Measurements from ENCODE around the gene CAMK1D.
A peak's percentile ranks its signal among the peaks of the same experiment; 100 is the strongest.
"Not testable (repeated sequence)": the region's sequence is repeated elsewhere in the genome, so short reads cannot be mapped to it uniquely, and the experiment has no call there.

Gene CAMK1D

GRCh38 chr10:12720217-12720981 lies 371.1 kb downstream of the CAMK1D start:
- DNase-seq (ENCODE audit: low read depth in 3 of 3) = peak in 1 of 3 experiments; percentile 52

- no peak for DNase-seq (ENCODE audit: low read depth in 3 of 3)
Observed at GRCh38 chr10:12721334-12721733, 372.0 kb downstream of the CAMK1D start.

- DNase-seq (ENCODE audit: low read depth in 3 of 3) = no peak
Observed at GRCh38 chr10:12723220-12723619, 373.9 kb downstream of the CAMK1D start.

DNA sequence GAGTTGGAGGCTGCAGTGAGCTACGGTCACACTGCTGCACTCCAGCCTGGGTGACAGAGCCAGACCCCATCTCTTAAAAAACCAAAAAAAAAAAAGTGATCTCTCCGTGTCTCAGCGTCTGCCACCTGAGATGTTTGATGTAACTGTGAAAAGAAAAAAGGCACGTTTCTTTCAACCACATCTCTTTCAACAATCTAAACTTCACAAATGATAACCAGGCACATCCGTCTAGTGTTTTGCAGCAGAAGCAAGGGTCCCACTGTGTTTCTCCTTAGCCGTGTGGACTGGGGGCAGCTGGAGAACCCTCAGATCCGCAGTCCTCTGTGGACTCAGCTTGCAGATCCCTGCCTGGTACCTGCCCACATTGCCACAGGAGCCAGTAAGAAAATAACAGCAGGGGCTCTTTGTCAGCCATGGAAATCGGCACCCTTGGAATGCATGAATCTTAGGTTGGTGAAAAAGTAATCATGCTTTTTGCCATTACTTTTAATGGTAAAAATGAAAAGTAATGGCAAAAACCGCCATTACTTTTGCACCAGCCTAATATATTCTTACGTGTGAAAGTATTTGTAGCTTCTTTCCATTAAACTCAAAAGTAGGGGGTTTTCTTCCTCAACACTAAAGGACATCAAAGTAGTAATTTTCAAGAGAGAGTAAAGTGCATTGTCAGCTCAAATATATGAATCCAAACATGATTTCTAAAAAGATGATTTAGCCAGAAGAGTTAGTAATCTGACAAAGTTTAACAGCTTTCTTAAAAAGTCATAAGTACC lies 375.6 kb downstream of the CAMK1D start:
- no peak for DNase-seq (ENCODE audit: low read depth in 3 of 3)

DNA sequence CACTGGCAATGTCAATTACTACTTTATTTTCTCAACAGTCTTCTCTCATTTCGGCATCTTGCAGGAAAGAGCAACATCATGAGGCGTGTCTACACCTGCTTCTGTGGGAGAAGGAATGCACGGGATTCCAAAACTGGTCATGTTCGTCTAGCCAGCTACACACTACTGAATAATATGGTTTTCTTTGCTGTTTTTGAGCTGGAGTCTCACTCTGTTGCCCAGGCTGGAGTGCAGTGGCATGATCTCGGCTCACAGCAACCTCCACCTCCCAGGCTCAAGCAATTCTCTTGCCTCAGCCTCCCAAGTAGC lies 376.2 kb downstream of the CAMK1D start:
- not testable (repeated sequence) for DNase-seq (ENCODE audit: low read depth in 3 of 3)

- peak in 1 of 3 experiments; percentile 13 for DNase-seq (ENCODE audit: low read depth in 3 of 3)
Observed at GRCh38 chr10:12726971-12727831, 377.9 kb downstream of the CAMK1D start.

DNA sequence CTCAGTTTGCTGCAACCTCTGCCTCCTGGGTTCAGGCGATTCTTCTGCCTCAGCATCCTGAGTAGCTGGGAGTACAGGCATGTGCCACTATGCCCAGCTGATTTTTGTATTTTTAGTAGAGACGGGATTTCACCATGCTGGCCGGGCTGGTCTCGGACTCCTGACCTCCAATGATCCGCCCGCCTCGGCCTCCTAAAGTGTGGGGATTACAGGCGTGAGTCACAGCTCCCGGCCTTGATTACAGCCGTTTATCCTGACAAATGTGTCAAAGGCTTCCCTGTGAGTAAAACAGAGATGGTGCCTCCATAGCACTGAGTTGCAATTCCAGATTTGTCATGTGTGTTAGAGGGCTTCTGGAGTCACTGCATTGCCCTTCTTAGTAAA lies 378.5 kb downstream of the CAMK1D start:
- DNase-seq (ENCODE audit: low read depth in 3 of 3) = no peak

- no peak for DNase-seq (ENCODE audit: low read depth in 3 of 3)
Observed at GRCh38 chr10:12728494-12728893, 379.1 kb downstream of the CAMK1D start.

DNA sequence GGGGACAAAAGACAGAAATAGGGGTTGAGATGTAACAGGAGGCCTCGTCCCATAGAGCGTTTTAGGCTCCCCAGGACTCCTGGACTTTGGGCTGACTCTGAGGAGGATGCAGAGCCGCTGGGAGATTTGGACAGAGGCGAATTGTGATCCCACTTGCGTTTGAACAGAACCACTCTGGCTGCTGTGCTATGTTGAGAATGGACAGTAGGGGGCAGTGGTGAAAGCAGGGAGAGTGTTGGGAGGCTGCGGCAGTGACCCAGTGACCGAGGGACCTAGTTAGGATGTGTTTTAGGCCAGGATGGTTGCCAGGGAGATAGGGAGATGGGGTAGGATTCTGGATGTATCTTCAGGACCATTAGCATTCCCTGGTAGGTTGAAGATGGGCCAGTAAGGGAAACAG lies 380.5 kb downstream of the CAMK1D start:
- DNase-seq (ENCODE audit: low read depth in 3 of 3) = no peak

DNA sequence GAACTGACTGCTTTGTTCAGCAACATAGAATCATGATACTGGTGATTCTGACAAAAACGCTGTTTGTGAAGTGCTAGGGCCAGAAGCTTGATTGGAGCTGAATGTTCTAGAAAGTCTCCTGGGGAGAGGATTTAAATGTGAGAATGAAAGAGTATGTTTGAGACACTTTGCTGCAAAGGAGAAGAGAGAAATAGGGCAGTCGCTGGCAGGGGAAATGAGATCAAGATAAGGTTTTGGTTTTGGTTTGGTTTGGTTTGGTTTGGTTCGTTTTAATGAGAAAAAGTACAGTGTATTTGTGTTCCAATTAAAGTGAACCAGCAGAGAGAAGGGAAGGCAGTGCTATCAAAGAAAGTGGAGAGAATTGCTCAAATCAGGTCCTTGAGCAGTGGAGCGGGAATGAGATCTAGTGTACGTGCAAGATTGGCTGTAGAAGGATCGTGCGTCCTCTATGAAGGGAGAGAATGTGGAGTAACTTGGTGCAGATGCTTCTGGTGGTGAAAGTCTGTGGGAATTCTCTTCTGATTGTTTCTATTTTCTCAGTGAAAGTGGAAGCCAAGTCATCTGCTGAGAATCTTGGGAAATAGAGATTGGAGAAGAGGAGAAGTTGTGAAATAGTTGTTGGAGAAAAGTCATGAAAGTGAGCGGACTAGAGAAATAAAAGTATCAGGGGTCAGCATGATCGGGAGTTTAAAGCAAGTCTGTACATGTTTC lies 381.6 kb downstream of the CAMK1D start:
- DNase-seq (ENCODE audit: low read depth in 3 of 3) = no peak

- DNase-seq (ENCODE audit: low read depth in 3 of 3) = no peak
Observed at GRCh38 chr10:12733271-12733670, 383.9 kb downstream of the CAMK1D start.

DNA sequence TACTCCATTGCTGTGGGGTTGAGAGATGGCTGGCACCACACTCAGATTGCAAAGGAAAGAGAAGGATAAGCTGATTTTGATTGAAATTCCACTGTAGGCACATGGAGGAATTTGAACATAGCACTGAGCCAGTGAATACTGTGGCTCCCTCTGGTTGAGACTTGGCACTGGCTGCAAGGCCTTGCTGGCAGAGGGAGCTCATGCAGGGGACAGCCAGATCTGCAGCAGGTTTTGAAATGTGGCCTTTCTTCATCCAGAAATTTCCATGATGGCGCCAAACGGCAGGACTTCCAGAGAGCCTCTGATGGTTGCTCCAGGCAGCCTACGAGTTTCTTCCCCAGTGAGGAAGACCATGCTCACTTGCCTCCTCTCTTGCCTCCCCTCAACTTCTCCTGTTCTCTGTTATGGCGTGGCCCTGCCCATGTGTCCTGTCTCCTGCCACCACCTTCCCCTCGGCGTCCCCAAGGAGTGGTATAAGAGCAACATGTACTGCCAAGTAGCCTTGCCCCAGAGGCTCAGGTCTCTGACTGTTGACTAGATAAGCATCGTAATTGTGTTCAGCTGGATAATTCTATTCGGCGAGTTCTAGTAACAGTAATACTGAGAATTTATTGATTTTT lies 386.6 kb downstream of the CAMK1D start:
- no peak for DNase-seq (ENCODE audit: low read depth in 3 of 3)

DNA sequence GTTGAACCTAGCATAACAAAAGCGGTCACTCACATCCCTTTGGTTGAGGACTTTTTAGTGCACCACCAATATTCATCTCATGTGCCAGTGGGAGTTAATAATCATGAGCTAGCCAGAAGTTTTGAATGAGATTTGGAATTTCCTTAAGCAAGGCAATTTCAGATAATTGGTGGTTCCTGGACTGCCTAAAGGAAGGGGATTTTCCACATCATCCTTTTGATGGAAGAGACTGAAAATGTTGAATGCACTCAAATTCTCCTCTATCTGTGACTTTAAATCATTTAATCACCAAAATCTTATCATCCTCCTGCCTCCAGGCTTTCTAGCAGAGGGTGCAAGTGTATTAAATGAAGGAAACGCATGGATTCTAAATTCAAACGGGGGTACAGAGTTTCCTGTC lies 391.5 kb downstream of the CAMK1D start:
- DNase-seq (ENCODE audit: low read depth in 3 of 3) = no peak

DNA sequence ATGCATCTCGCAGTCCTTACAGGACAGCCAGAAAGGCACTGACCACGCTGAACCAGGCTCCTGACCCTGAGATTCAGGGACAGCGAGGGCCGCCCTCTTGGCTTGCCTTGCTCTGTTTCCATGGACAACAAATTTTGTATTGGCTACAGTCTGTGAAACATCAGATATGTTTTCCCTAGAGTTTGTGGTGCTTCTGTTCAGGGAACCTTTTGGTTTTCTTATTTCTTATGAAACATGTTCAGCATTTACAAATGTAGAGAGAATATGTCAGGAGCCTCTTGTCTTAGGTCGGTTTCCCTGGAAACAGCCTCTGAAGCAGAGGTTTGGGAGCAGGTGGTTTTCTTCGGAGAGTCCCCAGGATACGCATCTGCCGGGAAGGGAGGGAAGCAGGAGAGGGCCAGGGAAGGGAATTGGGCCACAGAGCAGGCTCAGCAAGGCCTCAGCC lies 392.0 kb downstream of the CAMK1D start:
- no peak for DNase-seq (ENCODE audit: low read depth in 3 of 3)

GRCh38 chr10:12742771-12743170 lies 393.4 kb downstream of the CAMK1D start:
- DNase-seq (ENCODE audit: low read depth in 3 of 3) = no peak

- DNase-seq (ENCODE audit: low read depth in 3 of 3) = not testable (repeated sequence)
Observed at GRCh38 chr10:12743466-12743865, 394.1 kb downstream of the CAMK1D start.

DNA sequence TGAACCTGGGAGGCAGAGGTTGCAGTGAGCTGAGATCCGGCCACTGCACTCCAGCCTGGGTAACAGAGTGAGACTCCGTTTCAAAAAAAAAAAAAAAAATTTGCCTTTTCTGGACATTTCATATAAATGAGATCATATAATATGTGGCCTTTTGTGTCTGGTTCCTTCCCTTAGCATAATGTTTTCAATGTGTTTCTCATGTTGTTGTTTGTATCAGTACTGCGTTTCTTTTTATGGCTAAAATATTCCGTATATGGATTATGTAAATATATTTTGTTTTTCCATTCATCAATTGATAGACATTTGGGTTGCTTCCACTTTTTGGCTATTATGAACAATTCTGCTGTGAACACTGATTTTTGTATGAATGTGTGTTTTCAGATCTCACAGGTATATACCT lies 394.6 kb downstream of the CAMK1D start:
- DNase-seq (ENCODE audit: low read depth in 3 of 3) = no peak

DNA sequence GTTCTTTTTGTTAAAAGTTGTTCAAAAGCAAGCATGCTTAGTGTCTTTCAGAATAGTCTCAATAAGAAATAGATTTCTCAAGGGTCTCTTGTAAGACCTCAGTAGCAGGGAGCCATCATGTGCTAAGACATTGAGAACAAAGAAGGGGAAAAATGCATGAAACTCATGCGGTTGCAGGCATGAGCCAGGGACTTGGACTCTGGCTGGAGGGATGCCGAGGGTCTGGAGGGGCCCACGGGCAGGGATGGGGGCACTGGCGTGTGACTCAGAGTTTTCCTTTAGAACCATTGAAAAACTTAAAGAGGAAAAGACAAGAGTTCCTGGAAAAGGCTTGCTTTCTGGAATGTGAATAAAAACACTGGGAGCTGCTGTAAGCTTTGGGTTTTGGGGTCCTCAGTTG lies 398.8 kb downstream of the CAMK1D start:
- no peak for DNase-seq (ENCODE audit: low read depth in 3 of 3)

- DNase-seq (ENCODE audit: low read depth in 3 of 3) = no peak
Observed at GRCh38 chr10:12749760-12750478, 400.6 kb downstream of the CAMK1D start.

GRCh38 chr10:12750526-12751201 lies 401.3 kb downstream of the CAMK1D start:
- no peak for DNase-seq (ENCODE audit: low read depth in 3 of 3)

Measured in stimulated activated CD4-positive, alpha-beta T cell treated with anti-CD3 and anti-CD28 coated beads, TNF-alpha, amount 100 ng/mL, for 24 hours (primary cell).